Activated CD8-positive, alpha-beta memory T cell treated with anti-CD3 and anti-CD28 coated beads, Interleukin-2, amount 50 U/mL, for 4 hours (primary cell): ENCODE data around the gene ZNF483.
"Not testable (repeated sequence)": the region's sequence is repeated elsewhere in the genome, so short reads cannot be mapped to it uniquely, and the experiment has no call there.

Experiments used
- DNase-seq: peaks from one replicate; pipeline ENCODE4 v3.0.0-alpha.2; 2020

ZNF483 gene

DNA sequence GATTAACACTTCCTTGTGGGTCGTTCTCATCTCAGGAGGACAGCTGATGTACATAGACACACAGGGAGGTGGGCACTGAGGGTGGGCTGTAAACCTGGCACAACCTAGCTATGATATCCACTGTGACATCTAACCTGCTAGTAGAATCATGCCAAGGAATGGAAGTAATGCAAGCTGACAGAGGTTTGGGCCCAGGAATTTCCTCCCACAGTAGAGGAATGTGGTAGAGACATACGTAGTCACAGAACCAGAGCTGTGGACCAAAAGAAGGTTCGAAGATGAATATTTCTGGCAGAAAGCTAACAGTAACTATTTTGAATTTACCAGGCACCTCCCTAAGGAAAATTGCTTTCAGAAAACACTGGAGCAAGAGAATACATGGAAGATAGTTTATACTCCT, 90.9 kb downstream of the ZNF483 start:
- no peak for DNase-seq

DNA sequence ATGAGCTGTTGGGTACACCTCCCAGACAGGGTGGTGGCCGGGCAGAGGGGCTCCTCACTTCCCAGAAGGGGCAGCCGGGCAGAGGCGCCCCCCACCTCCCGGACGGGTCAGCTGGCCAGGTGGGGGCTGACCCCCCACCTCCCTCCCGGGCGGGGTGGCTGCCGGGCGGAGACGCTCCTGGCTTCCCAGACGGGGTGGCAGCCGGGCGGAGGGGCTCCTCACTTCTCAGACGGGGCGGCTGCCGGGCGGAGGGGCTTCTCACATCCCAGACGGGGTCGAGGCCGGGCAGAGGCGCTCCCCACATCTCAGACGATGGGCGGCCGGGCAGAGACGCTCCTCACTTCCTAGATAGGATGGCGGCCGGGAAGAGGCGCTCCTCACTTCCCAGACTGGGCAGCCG, 92.4 kb downstream of the ZNF483 start:
- DNase-seq, result not testable (repeated sequence)

- no peak for DNase-seq
Measured at GRCh38 chr9:111621895-111622480, 97.0 kb downstream of the ZNF483 start.

GRCh38 chr9:111622626-111623025, 97.6 kb downstream of the ZNF483 start:
- no peak for DNase-seq
